GM21737 (cell line): ENCODE results near the gene RAB40B.

Experiments used
- ATAC-seq: cut with Tn5 transposase; IDR thresholded peaks from one replicate; pipeline ENCODE4 v1.9.1; 2021; ENCODE audit warnings: mild to moderate bottlenecking, moderate library complexity; ENCODE audit not compliant: unreplicated experiment

RAB40B gene

DNA sequence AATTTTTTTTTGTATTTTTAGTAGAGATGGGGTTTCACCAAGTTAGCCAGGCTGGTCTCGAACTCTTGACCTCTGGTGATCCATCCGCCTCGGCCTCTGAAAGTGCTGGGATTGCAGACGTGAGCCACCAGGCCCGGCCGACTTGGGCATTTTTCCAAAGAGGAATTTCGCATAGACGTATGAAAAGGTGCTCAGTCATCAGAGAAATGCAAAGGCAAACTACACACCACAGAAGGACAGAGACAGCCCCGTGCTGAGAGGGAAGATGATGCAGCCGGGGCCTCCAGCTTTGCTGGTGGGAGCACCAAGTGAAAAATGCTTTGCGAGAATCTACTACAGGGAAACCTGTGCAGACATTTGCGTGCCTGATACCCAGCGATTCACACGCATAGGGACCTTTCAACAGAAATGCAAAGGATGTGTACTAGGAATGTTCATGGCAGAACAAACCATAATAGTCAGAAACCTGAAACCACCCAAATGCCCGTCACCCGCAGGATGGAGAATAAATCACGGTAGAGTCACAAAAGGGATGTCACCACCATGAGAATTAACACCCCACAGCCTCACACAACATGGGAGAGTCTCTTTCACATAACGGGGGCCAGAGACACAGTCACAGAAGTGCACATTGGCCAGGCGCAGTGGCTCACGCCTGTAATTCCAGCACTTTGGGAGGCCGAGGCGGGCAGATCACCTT, 5.2 kb downstream of the RAB40B start:
- no peak for ATAC-seq

- ATAC-seq, result no peak
Observed at GRCh38 chr17:82692268-82692667, 6.2 kb downstream of the RAB40B start.

DNA sequence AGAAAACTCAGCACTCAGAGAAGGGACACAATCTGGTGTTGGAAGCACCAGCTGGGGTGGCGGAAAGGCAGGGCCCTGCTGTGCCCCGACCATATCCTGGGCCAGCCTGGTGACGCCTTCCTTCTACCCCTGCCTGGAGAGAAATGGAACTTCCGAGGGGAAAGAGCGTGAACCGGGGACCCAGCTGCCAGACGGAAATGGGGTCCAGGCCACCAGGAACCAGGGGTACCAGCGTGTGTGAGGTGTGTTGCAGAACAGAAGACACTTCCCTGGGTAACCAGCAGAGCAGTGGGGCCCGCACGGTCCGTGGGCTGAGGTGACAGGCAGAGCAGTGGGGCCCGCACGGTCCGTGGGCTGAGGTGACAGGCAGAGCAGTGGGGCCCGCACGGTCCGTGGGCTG, 6.8 kb downstream of the RAB40B start:
- ATAC-seq, result no peak

- ATAC-seq, result no peak
Observed at GRCh38 chr17:82690786-82691489, 7.6 kb downstream of the RAB40B start.

DNA sequence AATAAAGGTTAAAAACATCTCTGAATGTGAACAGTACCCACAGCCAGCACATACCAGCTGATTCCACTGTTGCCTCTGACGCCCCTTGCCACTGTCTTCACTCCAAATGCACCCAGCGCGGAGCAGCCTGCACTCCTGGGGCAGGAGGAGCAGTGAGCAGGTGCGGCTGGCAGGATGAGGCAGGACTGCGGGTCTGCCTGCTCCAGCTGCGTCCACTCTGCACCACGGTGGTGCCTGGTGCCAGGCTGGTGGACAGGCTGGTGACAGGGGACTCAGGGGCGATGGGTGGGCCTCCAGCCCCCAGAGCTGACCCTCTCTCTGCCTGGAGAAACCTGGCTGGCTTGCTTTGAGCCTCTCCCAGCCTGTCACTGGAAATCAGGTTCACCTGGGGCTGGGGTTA, 9.4 kb downstream of the RAB40B start:
- ATAC-seq, result no peak

DNA sequence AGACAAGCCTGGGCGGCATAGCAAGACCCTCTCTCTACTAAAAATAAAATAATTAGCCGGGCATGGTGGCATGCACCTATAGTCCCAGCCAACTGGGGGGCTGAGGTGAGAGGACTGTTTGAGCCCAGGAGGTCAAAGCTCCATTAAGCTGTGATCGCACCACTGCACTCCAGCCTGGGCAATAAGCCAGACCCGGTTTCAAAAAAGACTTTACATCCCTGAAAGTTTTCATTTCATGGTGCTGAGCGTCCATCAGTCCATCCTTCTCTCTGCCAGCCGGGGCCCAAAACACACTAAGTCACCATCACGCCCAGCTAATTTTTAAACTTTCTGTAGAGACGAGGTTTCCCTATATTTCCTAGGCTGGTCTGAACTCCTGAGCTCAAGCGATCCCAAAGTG, 10.6 kb downstream of the RAB40B start:
- no peak for ATAC-seq

DNA sequence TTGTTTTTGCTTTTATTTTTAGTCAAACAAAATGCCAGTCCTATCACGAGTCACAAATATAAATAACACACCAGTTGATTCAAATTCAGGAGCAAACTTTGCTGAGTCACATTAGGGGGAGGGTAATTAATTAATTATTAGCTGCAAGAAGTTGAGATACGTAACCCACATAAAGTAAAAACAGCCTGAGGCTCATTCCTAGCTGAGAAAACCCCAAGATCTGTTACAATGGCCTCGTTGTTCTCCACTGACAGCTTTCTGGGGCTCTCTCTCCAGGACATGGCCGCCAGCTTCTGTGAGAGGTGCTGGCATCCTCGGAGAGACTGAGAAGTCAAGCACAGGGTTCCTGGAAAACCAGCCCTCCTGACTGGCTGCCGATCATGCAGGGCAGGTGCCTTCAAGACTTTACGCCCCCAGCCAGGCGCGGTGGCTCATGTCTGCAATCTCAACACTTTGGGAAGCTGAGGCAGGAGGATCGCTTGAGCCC, 11.1 kb downstream of the RAB40B start:
- ATAC-seq, result no peak

DNA sequence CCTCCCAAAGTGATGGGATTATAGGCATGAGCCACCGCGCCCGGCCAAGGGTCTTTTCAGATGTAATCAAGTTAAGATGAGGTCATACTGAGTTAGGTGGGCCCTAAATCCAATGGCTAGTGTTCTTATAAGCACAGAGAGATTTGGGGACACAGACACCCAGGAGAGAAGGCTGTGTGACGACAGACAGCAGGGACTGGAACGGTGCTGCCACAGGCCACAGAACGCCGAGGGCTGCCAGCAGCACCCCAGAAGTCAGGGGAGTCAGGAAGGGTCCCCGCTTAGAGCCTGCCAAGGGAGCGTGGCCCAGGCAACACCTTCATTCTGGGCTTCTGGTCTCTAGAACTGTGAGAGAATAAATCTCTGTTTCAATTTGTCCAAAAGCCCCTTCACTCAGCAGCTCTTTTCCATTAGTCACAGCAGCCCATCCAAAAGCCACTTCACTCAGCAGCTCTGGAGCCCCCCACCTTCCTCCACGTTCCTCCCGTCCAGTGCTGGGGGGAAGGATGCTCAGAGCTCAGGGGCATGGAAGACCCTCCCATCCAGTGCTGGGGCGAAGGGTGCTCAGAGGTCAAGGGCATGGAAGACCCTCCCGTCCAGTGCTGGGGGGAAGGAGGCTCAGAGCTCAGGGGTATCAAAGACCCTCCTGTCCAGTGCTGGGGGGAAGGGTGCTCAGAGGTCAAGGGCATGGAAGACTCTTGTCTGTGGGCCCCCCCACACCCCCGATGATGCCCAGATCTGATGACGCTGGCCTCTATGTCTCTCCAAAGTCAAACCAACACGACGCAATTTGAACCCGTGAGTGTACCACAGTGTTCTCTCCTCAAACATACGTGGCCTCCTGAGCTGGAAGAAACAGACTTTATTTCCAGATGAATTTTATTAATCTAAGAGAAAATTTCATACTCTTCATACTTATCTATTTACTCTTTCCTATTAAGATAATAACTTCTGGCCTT, 11.9 kb downstream of the RAB40B start:
- no peak for ATAC-seq

GRCh38 chr17:82685291-82685690, 13.2 kb downstream of the RAB40B start:
- ATAC-seq, result no peak

DNA sequence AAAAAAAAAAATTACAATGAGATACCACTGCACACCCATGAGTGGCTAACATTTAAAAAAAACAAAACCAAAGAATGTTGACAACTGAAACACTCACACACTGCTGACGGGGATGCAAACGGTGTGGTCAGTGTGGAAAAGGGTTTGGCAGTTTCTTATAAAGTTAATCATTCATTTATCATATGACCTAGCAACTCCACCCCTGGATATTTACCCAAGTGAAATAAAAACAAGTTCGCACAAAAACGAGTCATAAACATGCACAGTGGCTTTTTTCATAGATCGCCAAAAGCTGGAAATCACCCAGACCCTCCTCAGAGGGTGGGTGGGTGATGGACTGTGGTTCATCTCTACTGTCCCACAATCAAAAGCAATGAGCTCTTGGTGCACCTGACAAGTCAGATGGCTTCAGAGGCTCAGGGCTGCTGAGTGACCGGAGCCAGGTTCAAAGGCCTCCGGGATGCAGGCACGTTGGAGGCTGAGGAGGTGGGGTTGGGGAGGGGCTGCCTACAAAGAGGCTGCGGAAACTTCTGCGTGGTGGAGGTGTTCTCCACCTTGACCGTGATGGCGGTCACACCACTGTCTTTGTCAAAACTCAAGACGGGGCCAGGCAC, 14.2 kb downstream of the RAB40B start:
- no peak for ATAC-seq

DNA sequence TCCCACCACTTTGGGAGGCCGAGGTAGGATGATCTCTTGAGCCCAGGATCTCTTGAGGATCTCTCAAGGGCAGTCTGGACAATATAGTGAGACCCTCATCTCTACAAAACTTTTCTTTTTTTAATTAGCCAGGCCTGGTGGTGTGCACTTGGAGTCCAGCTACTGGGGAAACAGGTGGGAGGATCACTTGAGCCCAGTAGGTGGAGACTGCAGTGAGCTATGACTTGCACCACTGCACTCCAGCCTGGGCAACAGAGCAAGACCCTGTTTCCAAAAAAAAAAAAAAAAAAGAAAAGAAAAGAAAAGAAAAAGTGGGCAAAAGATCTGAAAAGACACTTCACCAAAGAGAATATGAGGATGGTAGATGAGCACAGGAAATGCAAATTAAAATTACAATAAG, 15.0 kb downstream of the RAB40B start:
- ATAC-seq, result no peak

GRCh38 chr17:82681547-82681946, 17.0 kb downstream of the RAB40B start:
- ATAC-seq, result no peak

- ATAC-seq, result no peak
Observed at GRCh38 chr17:82679586-82680465, 18.7 kb downstream of the RAB40B start.

DNA sequence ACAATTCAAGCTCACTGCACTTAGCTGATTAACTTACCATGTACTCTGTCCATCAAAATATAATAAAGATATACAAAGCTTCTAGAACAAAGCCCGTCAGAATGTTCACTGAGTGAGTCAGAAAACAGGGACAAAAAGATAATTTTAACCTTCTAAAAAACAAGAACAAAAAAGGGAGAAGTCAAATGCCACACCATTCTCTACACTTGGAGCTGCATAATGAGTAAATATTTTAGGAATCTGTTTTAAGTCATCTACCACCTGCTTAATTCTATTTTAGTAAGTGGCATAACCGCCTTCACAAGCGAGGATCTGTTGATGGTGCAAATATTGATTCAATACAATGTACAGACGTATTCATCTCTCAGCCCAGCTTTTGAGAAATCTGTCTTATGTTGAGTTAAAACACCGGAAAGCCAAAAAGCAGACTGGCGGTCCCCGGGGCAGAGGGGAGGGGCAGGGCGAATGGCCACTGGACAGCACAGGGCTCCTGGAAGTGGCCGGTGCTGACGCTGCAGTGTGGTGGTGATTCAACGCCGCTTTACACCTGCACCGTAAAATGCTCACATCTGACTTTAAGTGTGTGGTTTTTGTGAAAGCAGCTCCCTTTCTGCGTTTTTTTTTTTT, 20.1 kb downstream of the RAB40B start:
- no peak for ATAC-seq

DNA sequence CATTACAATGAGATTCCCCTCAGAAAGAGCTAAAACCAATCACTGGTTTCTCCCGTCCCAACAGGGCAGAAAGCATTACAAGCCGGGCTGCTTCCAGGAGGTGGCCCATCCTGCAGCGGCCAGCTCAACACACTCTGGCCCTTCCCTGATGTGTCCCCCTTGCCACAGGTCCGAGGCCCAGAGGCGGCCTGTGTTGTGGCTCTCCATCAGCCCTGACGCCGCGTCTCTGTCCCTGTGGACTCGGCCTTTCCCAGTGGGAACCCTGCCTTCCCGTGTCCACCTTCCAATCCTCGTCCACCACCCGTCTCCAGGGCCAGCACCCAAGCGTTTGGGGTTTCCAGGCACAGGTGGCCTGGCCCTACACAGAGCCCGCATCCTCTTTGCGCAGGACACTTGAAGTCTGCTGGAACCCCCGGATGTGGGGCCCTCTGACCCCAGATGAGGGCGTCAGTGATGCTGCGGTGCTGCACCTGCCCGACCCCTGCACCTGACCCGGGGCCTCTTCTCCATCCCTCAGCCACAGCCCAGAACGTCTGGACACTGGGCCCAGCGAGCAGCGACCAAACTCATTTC, 21.1 kb downstream of the RAB40B start:
- no peak for ATAC-seq

DNA sequence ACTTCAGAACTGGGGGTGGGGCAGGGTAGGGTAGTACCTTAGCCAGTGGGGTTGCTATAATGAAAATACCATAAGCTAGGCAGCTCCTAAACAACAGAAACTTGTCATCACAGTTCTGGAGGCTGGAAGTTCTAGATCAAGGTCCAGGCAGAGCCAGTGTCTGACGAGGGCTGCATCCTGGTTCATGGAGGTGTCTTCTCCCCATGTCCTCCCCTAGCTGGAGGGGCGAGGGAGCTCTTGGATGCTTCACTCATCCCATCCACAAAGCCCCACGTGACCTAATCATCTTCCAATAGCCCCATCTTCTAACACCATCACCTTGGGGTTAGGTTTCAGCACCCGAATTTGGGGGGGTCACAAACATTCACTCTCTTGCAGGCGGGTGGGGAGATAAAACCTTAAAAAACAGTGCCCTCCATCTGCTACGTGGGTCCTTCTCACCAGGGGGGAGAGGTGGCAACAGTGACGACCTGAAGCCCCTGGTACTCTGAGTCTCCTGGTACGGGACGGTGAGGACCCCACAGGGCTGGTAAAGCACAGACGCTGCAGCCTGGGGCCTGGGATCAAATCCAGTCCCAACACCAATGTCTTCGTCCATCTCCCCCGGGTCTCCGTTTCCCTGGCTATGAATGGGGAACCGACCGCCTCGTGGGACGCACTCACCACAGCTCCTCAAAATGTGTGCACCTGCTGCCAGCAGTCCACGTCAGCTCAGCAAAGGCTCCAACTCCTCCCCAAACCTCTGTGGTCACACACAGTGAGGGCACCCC, 22.8 kb downstream of the RAB40B start:
- no peak for ATAC-seq

DNA sequence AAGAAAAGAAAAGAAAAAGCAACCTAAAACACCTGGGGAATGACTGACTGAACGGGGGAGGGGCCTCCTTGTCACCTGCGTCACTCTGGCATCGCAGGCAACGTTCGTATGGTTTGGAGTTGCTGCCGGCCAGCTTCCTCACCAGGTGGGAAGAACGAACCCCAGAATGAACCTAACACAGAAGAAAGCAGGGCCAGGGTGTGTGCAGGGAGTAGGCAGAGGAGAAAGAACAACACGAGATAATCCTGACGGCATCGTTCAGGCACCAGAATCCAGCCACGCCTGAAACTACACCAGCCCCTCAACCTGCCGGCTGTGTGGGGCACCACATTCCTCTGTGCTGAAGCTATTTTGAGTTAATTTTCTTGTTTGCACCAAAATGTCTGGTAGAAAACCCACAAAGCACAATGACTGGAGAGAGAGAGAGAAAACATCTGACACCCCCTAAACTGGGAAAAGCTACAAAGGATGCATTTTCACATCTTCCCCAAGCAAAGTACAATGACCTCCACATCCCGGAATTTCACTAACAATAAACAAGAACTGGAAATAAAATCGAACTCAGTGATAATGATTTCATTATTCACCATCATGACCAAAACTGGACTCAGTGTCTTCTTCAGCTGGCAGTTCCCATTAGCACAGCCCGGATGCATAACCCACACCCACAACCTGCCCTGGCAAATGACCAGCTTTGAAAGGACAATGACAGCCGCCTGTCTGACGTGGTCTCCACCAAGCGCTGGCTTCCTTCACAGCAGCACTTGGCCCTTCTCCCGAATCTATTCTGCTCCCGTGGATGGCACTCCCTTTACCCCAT, 23.6 kb downstream of the RAB40B start:
- ATAC-seq, result no peak
